ENCODE data around the gene ALPL.

DNA sequence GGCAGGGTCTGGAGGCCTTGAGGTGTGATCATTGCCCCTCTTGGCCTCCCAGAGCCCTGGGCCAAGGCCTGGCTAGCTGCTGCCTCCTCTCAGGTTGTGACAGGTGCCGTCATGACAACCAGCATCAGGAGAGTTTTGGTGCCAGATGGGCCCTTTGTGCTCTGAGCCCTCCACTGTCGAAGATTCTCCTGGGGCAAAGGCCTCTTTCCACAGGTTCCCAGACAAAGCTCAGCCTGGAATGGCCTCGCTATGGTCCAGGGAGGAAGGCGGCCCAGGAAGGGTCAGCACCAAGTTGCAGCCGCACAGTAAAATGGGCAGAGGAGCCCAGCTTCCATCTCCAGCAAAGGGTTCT is 78.4 kb downstream of the ALPL start:
- TF ChIP-seq, protein P1, sequence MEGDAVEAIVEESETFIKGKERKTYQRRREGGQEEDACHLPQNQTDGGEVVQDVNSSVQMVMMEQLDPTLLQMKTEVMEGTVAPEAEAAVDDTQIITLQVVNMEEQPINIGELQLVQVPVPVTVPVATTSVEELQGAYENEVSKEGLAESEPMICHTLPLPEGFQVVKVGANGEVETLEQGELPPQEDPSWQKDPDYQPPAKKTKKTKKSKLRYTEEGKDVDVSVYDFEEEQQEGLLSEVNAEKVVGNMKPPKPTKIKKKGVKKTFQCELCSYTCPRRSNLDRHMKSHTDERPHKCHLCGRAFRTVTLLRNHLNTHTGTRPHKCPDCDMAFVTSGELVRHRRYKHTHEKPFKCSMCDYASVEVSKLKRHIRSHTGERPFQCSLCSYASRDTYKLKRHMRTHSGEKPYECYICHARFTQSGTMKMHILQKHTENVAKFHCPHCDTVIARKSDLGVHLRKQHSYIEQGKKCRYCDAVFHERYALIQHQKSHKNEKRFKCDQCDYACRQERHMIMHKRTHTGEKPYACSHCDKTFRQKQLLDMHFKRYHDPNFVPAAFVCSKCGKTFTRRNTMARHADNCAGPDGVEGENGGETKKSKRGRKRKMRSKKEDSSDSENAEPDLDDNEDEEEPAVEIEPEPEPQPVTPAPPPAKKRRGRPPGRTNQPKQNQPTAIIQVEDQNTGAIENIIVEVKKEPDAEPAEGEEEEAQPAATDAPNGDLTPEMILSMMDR (IDR thresholded peaks at IDR 0.05): no peak
- no peak for TF ChIP-seq POLR2AphosphoS5 (IDR thresholded peaks at IDR 0.05)
- no peak for TF ChIP-seq POLR2A (IDR thresholded peaks at IDR 0.05)

All from prostate gland (tissue), 2 donors.